K562 (cell line): ENCODE results near the gene RRH. TPM values are rescaled to one million over a fixed set of nuclear protein-coding genes. Genes with fewer than 3 reads are reported as not detected.
A peak's percentile ranks its signal among the peaks of the same experiment; 100 is the strongest.

ENCODE experiments used
- ATAC-seq: fragments of 200-7000 bp; cut with Tn5 transposase; 3 replicates; pipeline ENCODE4 v1.9.1; 2020; ENCODE audit warnings: moderate library complexity
- BruUV-seq: library from RNA; stranded (reverse); fragments of 400-500 nt; replicated peaks from 2 replicates; lab custom pipeline; 2021; lab: Mats Ljungman, UMichigan
- CTCF ChIA-PET: fragments of 300-600 bp; formaldehyde crosslinking; extraction: SDS; loops from one replicate; lab custom pipeline; 2021; ENCODE audit warnings: low intra/inter-chr PET ratio; lab: Yijun Ruan, JAX
- POLR2A ChIA-PET: fragments of 300-600, 350-650 bp; sonication (Branson Sonifier 250); formaldehyde crosslinking; extraction: SDS; loops from one replicate; lab custom pipeline; 2021; ENCODE audit warnings: antibody characterized with exemption, inconsistent platforms; lab: Yijun Ruan, JAX
- DNase-seq, 4 experiments: peaks; one replicate each; pipeline versions ENCODE4 v3.0.0 to v3.0.0-alpha.2; 2011 to 2018; ENCODE audit warnings: low spot score in 3 of 4, mixed read lengths in 3 of 4; ENCODE audit errors: extremely low read depth in 1 of 4
- FAIRE-seq: peaks from 2 replicates; lab custom pipeline; 2011; peaks lifted over from hg19 to GRCh38; lab: Jason Lieb, UNC
- H2AFZ ChIP-seq: 2 replicates; pipeline ENCODE4 v1.6.0; 2011; ENCODE audit warnings: low read depth, low read length, control low read depth, inconsistent platforms
- H3K27ac ChIP-seq: fragments of 200-600 bp; 3 replicates; pipeline ENCODE4 v1.8.0; 2011; ENCODE audit warnings: low read depth, mild to moderate bottlenecking, control low read depth, inconsistent platforms, low read length, moderate library complexity, mixed read lengths; ENCODE audit errors: extremely low read depth
- H3K27me3 ChIP-seq, 2 experiments: fragments of 300-600 bp in 1 of 2; 2 replicates in 1 of 2; 3 replicates in 1 of 2; pipeline versions ENCODE4 v1.6.0 to v1.8.0; 2011; ENCODE audit warnings: inconsistent platforms in 2 of 2, low read length in 2 of 2, mild to moderate bottlenecking in 1 of 2, mixed read lengths in 1 of 2, moderate library complexity in 1 of 2; ENCODE audit not compliant: control insufficient read depth in 2 of 2, insufficient read depth in 2 of 2
- H3K36me3 ChIP-seq: fragments of 300-600 bp; 3 replicates; pipeline ENCODE4 v1.8.0; 2011; ENCODE audit warnings: mild to moderate bottlenecking, low read length, inconsistent platforms; ENCODE audit not compliant: control insufficient read depth, insufficient read depth
- H3K4me1 ChIP-seq, 2 experiments: fragments of 200-600 bp in 1 of 2; replicated peaks in 1 of 2; 2 replicates in 1 of 2; 3 replicates in 1 of 2; pipeline versions ENCODE4 v1.5.1 to v1.8.0; 2011; ENCODE audit warnings: inconsistent platforms in 2 of 2, low read length in 2 of 2, mild to moderate bottlenecking in 1 of 2, mixed read lengths in 1 of 2, moderate library complexity in 1 of 2; ENCODE audit not compliant: control insufficient read depth in 2 of 2, insufficient read depth in 2 of 2
- H3K4me2 ChIP-seq: 2 replicates; pipeline ENCODE4 v1.6.1; 2011; ENCODE audit warnings: low read length, control low read depth, inconsistent platforms, mixed read lengths; ENCODE audit not compliant: insufficient read depth
- H3K4me3 ChIP-seq: fragments of 200-600 bp; sonication (generic), shearing (Covaris generic); 2 replicates; pipeline ENCODE4 v1.5.1; 2016; ENCODE audit warnings: control low read depth, inconsistent platforms
- H3K79me2 ChIP-seq: fragments of 200-600 bp; 3 replicates; pipeline ENCODE4 v1.8.0; 2011; ENCODE audit warnings: low read length, inconsistent platforms; ENCODE audit not compliant: control insufficient read depth, insufficient read depth
- H3K9ac ChIP-seq, 2 experiments: 2 replicates each; pipeline versions ENCODE4 v1.6.0 to v1.6.1; 2011; ENCODE audit warnings: low read depth in 2 of 2, low read length in 2 of 2, control low read depth in 1 of 2, inconsistent platforms in 1 of 2, mild to moderate bottlenecking in 1 of 2, mixed read lengths in 1 of 2; ENCODE audit not compliant: insufficient read depth in 1 of 2
- H3K9me1 ChIP-seq: one replicate; pipeline ENCODE4 v1.6.0; 2011; ENCODE audit warnings: inconsistent platforms, mild to moderate bottlenecking, low read length, moderate library complexity; ENCODE audit not compliant: control insufficient read depth, insufficient read depth
- H3K9me3 ChIP-seq: replicated peaks from 2 replicates; pipeline ENCODE4 v1.5.1; 2011; ENCODE audit warnings: low read depth, low read length, inconsistent platforms; ENCODE audit not compliant: control insufficient read depth, insufficient read depth
- H4K20me1 ChIP-seq: replicated peaks from 2 replicates; pipeline ENCODE4 v1.6.1; 2011; ENCODE audit warnings: low read length, inconsistent platforms, mixed read lengths; ENCODE audit not compliant: control insufficient read depth, insufficient read depth
- FOXK2 ChIP-seq, 2 experiments: fragments of 450-650 bp; IDR thresholded peaks in 1 of 2; conservative IDR thresholded peaks in 1 of 2; 2 replicates each; pipeline ENCODE4 v1.6.1; 2016; ENCODE audit warnings: low read depth in 2 of 2, mild to moderate bottlenecking in 1 of 2
- FOXP1 ChIP-seq: sonication (generic); formaldehyde crosslinking; IDR thresholded peaks from 2 replicates; pipeline ENCODE4 v1.8.0; 2022; ENCODE audit warnings: mild to moderate bottlenecking, missing genetic modification reagents
- HDAC3 ChIP-seq: fragments of 450-650 bp; IDR thresholded peaks from 2 replicates; pipeline ENCODE4 v1.6.1; 2018; ENCODE audit warnings: borderline replicate concordance, mild to moderate bottlenecking, moderate library complexity; ENCODE audit not compliant: partially characterized antibody
- NCOR1 ChIP-seq: fragments of 450-650 bp; IDR thresholded peaks from 2 replicates; pipeline ENCODE4 v1.6.1; 2016; ENCODE audit warnings: mild to moderate bottlenecking, moderate library complexity
- NR4A1 ChIP-seq, 2 experiments: fragments of 250-450 bp in 1 of 2; fragments of 450-650 bp in 1 of 2; sonication (Bioruptor Pico) in 1 of 2; IDR thresholded peaks; 2 replicates each; pipeline versions ENCODE4 v1.4.0 to v1.6.1; 2016 to 2020; ENCODE audit warnings: mild to moderate bottlenecking in 2 of 2, missing compliant biosample characterization in 1 of 2, missing genetic modification characterization in 1 of 2, moderate library complexity in 1 of 2
- TEAD1 ChIP-seq, 2 experiments: fragments of 450-650 bp in 1 of 2; sonication (generic) in 1 of 2; formaldehyde crosslinking; IDR thresholded peaks; 2 replicates each; pipeline versions ENCODE4 v1.4.0 to v1.8.0; 2020 to 2022; ENCODE audit warnings: mild to moderate bottlenecking in 2 of 2, missing genetic modification reagents in 1 of 2
- ZNF12 ChIP-seq: sonication (generic); formaldehyde crosslinking; IDR thresholded peaks from 2 replicates; pipeline ENCODE4 v1.4.0; 2020; ENCODE audit warnings: mild to moderate bottlenecking, missing genetic modification reagents
- ZNF274 ChIP-seq: IDR thresholded peaks from 2 replicates; pipeline ENCODE4 v1.6.1; 2011; ENCODE audit warnings: low read depth, mild to moderate bottlenecking, low read length, moderate library complexity, borderline replicate concordance
- ZNF699 ChIP-seq: fragments of 250-450 bp; sonication (Bioruptor Pico); IDR thresholded peaks from 2 replicates; pipeline ENCODE4 v1.8.0; 2021; ENCODE audit warnings: mild to moderate bottlenecking, moderate library complexity; ENCODE audit not compliant: insufficient replicate concordance
- WGBS: fragments of 100-300 bp; shearing (Covaris generic); methylation state at CpG from one replicate; pipeline ENCODE4 v1.1.6; 2016; ENCODE audit warnings: low coverage, mixed read lengths; ENCODE audit not compliant: insufficient coverage; ENCODE audit errors: missing lambda C conversion rate; 5-methylcytosine and 5-hydroxymethylcytosine counted together
- in situ Hi-C: fragments of 300-500 bp; cut with MboI; formaldehyde crosslinking; loops from 4 replicates; pipeline ENCODE4 v1.15.0; 2018; ENCODE audit warnings: inconsistent platforms, mixed read lengths
- intact Hi-C: fragments of 100-400 bp; cut with micrococcal nuclease; formaldehyde crosslinking; loops from 2 replicates; pipeline ENCODE4 v1.14.2; 2022
- polyA plus RNA-seq, 8 experiments: library from polyadenylated mRNA; depleted of rRNA in 4 of 8; stranded (reverse) in 5 of 8; unstranded in 3 of 8; fragments of >200 nt; fragmentation: Nextera tagmentation in 2 of 8; fragmentation: Illumina TruSeq in 1 of 8; extraction: Ambion mirVana in 2 of 8; extraction: Trizol in 1 of 8; gene quantifications; 2 replicates each; pipeline versions ENCODE4 v1.2.1 to v1.2.3, GENCODE V29; 2011 to 2014; ENCODE audit warnings: inconsistent platforms in 1 of 8, missing spikeins in 1 of 8
- total RNA-seq, 7 experiments: library from RNA; depleted of rRNA in 6 of 7; stranded (reverse); fragments of >200 nt in 6 of 7; fragmentation: Illumina TruSeq in 2 of 7; extraction: Trizol in 2 of 7; gene quantifications; 2 replicates each; pipeline versions ENCODE4 v1.2.1 to v1.2.3, GENCODE V29; 2011 to 2021; ENCODE audit warnings: low replicate concordance in 1 of 7
- TF ChIP-seq, protein P1 (sequence below): sonication (generic); formaldehyde crosslinking; IDR thresholded peaks from 2 replicates; pipeline ENCODE4 v1.8.1; 2023; ENCODE audit warnings: mild to moderate bottlenecking, missing genetic modification reagents
- TF ChIP-seq, protein P2 (sequence below): sonication (generic); formaldehyde crosslinking; IDR thresholded peaks from 2 replicates; pipeline ENCODE4 v1.8.1; 2023; ENCODE audit warnings: mild to moderate bottlenecking, missing genetic modification reagents
- TF ChIP-seq, protein P3 (sequence below), 3 experiments: IDR thresholded peaks in 2 of 3; conservative IDR thresholded peaks in 1 of 3; 2 replicates each; pipeline ENCODE4 v1.5.1; 2011 to 2012; ENCODE audit warnings: low read length in 3 of 3, mild to moderate bottlenecking in 3 of 3, control low read depth in 2 of 3, improper control_type of control experiment in 1 of 3, inconsistent platforms in 1 of 3, low read depth in 1 of 3, mixed read lengths in 1 of 3, moderate library complexity in 1 of 3; ENCODE audit not compliant: insufficient read depth in 2 of 3

The RRH gene
- total and polyA plus RNA-seq, 9 of the 15 experiments (the other 6 are each of a cell fraction or from before 2014, with no cell fraction given) = 0.04 to 0.31 (median 0.12) TPM; not detected in 3

DNA sequence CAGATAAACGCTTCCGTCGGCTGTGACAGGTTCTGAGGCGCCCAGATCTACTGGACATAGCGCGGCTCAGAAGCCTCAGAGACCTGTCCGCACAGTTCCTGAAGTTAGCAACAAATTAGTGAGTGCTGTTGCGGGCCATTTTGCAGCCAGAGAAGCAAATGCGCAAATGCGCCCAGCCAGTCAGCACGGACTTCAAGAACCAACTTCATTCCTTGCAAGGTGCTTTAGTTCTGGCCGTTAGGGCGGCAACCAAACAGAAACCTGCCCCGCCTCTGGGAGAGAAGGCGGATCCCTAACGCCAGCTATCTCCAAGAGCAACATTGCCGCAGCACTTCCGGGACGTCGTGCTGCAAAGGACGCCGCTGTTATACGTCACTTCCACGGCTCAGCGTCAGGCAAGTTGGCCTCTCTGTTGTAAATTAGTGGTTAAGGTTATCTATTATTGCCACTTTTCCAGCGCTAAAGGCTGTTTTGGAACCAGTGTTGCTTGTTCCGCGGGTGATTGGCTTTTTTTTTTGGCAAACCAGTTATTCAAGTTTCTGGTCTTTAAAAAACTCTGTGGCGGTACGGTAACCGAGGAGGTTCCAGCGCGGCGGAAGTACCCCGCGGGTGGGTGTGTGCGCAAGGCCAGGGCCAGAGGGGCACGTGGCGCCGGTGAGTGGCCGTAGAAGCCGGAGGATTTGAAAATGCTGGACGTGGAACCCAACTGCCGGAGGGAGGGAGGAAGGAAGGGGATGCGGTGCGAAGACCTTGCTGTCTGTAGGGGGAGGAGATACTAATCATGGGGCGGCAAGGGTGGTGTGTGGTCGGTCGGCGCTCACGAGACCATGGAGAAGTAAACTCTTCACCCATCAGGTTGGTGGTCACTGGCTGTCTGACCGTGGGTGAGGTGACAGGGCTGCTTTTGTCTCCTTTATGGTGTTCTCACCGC, 12.4 kb upstream of the RRH start, which contains the start of gene GAR1:
GAR1 (plus strand) TSS at position 612 of the 931 bp plus-strand sequence. CDS start 403 bp downstream, outside the sequence.
- Histone ChIP-seq H2AFZ (peak within 1 kb of the TSS; percentile 86), H3K27ac (peak within 1 kb of the TSS; percentile 82), H4K20me1 (no peaks in the 10 kb centered on the region), H3K4me2 (peak within 1 kb of the TSS; percentile 95), H3K4me1 (peaks cover 8 to 20% of the 10 kb centered on the region in 2 experiments), H3K79me2 (peaks cover 51% of the 10 kb centered on the region), H3K4me3 (peak within 1 kb of the TSS; percentile 85), H3K9me3 (no peaks in the 10 kb centered on the region), H3K36me3 (peaks cover 43% of the 10 kb centered on the region), H3K9ac (peak within 1 kb of the TSS; percentile 89 to 98), H3K27me3 (no peaks in the 10 kb centered on the region), H3K9me1 (no peaks in the 10 kb centered on the region)
- FAIRE-seq (peak; percentile 98), DNase-seq (peak; percentile 85 to 98 (median 88)), ATAC-seq (peak; percentile 92)
- ChIA-PET POLR2A (interaction anchor here (0.6 to 2.4 kb wide), 10 partner anchors 14 to 1339 kb away, joined by 3 to 8 read pairs (median 3); partner anchors contain the start of gene CFI), CTCF (no interaction called here)
- WGBS = under 1% methylated on average over 53 of the region's 53 CpGs
- TSS peak; percentile 68 for BruUV-seq
- in situ Hi-C loops = no loop called here
- intact Hi-C loops = loop anchor here (1.0 to 10.0 kb wide), 4 partner anchors 86 to 379 kb away; partner anchors contain the start of genes CASP6, ELOVL6 and MCUB
- TF ChIP-seq HDAC3 = no peak
- TF ChIP-seq ZNF12 (CRISPR knock-in tag) = no peak
- TF ChIP-seq, protein P1, sequence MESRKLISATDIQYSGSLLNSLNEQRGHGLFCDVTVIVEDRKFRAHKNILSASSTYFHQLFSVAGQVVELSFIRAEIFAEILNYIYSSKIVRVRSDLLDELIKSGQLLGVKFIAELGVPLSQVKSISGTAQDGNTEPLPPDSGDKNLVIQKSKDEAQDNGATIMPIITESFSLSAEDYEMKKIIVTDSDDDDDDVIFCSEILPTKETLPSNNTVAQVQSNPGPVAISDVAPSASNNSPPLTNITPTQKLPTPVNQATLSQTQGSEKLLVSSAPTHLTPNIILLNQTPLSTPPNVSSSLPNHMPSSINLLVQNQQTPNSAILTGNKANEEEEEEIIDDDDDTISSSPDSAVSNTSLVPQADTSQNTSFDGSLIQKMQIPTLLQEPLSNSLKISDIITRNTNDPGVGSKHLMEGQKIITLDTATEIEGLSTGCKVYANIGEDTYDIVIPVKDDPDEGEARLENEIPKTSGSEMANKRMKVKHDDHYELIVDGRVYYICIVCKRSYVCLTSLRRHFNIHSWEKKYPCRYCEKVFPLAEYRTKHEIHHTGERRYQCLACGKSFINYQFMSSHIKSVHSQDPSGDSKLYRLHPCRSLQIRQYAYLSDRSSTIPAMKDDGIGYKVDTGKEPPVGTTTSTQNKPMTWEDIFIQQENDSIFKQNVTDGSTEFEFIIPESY (CRISPR knock-in tag) = 0 out of 2 replicates have a peak, but pooled peaks have one; percentile 5
- peak; percentile 95 for TF ChIP-seq FOXK2 (conservative IDR thresholded peaks at IDR 0.05 in 1 of 2, IDR thresholded peaks at IDR 0.05 in 1 of 2; ENCODE audit: low read depth in 2 of 2)
- TF ChIP-seq TEAD1 (CRISPR knock-in tag; IDR thresholded peaks at IDR 0.05) = peak in 1 of 2 experiments; percentile 69; a peak in 1 of 4 replicates
- TF ChIP-seq, protein P2, sequence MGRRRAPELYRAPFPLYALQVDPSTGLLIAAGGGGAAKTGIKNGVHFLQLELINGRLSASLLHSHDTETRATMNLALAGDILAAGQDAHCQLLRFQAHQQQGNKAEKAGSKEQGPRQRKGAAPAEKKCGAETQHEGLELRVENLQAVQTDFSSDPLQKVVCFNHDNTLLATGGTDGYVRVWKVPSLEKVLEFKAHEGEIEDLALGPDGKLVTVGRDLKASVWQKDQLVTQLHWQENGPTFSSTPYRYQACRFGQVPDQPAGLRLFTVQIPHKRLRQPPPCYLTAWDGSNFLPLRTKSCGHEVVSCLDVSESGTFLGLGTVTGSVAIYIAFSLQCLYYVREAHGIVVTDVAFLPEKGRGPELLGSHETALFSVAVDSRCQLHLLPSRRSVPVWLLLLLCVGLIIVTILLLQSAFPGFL = peak; percentile 88; the same call in 1 of the 2 replicates
- TF ChIP-seq, protein P3, sequence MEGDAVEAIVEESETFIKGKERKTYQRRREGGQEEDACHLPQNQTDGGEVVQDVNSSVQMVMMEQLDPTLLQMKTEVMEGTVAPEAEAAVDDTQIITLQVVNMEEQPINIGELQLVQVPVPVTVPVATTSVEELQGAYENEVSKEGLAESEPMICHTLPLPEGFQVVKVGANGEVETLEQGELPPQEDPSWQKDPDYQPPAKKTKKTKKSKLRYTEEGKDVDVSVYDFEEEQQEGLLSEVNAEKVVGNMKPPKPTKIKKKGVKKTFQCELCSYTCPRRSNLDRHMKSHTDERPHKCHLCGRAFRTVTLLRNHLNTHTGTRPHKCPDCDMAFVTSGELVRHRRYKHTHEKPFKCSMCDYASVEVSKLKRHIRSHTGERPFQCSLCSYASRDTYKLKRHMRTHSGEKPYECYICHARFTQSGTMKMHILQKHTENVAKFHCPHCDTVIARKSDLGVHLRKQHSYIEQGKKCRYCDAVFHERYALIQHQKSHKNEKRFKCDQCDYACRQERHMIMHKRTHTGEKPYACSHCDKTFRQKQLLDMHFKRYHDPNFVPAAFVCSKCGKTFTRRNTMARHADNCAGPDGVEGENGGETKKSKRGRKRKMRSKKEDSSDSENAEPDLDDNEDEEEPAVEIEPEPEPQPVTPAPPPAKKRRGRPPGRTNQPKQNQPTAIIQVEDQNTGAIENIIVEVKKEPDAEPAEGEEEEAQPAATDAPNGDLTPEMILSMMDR (IDR thresholded peaks at IDR 0.05 in 2 of 3, conservative IDR thresholded peaks at IDR 0.05 in 1 of 3; ENCODE audit: insufficient read depth in 2 of 3, low read depth in 1 of 3, low read length in 3 of 3) = 0 out of 6 replicates have a peak, but pooled peaks of 1 of the 3 experiments have one; percentile 9
- no peak; the same call in 1 of the 2 replicates for TF ChIP-seq FOXP1
- no peak for TF ChIP-seq NCOR1
- TF ChIP-seq NR4A1 (CRISPR knock-in tag; IDR thresholded peaks at IDR 0.05) = no peak
- TF ChIP-seq NR4A1 (tag; IDR thresholded peaks at IDR 0.05) = no peak
- TF ChIP-seq ZNF274 = no peak
- no peak for TF ChIP-seq ZNF699
